ENCODE results near the gene ST3GAL4.

DNA sequence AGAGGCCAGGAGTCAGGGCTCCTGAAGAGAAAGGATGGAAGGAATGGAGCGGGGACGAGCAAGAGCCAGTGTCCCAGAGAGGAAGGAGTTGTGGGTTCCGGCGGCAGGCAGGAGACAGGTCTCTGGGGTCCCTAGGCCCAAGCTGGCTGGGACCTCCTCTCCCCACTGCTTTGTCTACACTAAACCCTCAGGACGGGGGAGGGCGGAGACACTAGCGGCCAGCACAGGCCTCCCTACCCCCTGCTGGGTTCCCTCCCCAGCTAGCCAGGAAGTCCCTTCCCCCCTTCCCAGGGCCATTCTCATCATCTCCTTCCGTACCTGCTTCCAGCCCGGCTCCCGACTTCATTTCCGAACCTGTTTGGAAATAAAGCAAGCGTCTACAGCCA lies 79.5 kb downstream of the ST3GAL4 start:
- TF ChIP-seq YY1 (IDR thresholded peaks at IDR 0.05; ENCODE audit: low read depth) (no peak), EP300 (IDR thresholded peaks at IDR 0.05; ENCODE audit: borderline replicate concordance) (no peak), TEAD4 (IDR thresholded peaks at IDR 0.05) (no peak), NFIC (IDR thresholded peaks at IDR 0.05) (no peak)

Measured in Ishikawa (cell line).